H1 (cell line): Measurements from ENCODE around the gene NEDD9. TPM values are rescaled to one million over a fixed set of nuclear protein-coding genes. Genes with fewer than 3 reads are reported as not detected.

Experiments used
- CREB1 ChIP-seq: IDR thresholded peaks from 2 replicates; pipeline ENCODE4 v1.6.1; 2012; ENCODE audit warnings: inconsistent platforms
- FOSL1 ChIP-seq: IDR thresholded peaks from 2 replicates; pipeline ENCODE4 v1.6.1; 2011; ENCODE audit warnings: mild to moderate bottlenecking, low read depth, low read length, moderate library complexity; ENCODE audit not compliant: insufficient read depth
- polyA plus RNA-seq, 7 experiments: library from polyadenylated mRNA; depleted of rRNA in 3 of 7; stranded (reverse) in 5 of 7; unstranded in 2 of 7; fragments of >200 nt in 5 of 7; fragments of 200-250 nt in 2 of 7; gene quantifications; 1 replicate in 5 of 7; 2 replicates in 1 of 7; 4 replicates in 1 of 7; pipeline versions ENCODE4 v1.2.1 to v1.2.3, GENCODE V29; 2011 to 2013; ENCODE audit warnings: missing spikeins in 2 of 7, mixed read lengths in 2 of 7
- total RNA-seq: library from RNA; stranded (reverse); fragmentation: NEBNext Ultra II Directional; extraction: Animal tissue kit (Norgen Biotek cat#: 25700); gene quantifications from 2 replicates; pipeline ENCODE4 v1.2.1, GENCODE V29; 2021
- TF ChIP-seq, protein P1 (sequence below), 3 experiments: IDR thresholded peaks; 1 replicate in 2 of 3; 2 replicates in 1 of 3; pipeline versions ENCODE4 v1.5.1 to v1.6.1; 2011; ENCODE audit warnings: low read length in 3 of 3, mild to moderate bottlenecking in 3 of 3, inconsistent platforms in 2 of 3, low read depth in 1 of 3, moderate library complexity in 1 of 3; ENCODE audit not compliant: insufficient read depth in 1 of 3; ENCODE audit errors: control extremely low read depth in 1 of 3
- TF ChIP-seq, protein P2 (sequence below): IDR thresholded peaks from 2 replicates; pipeline ENCODE4 v1.6.1; 2012; ENCODE audit warnings: inconsistent platforms

Gene NEDD9
- total and polyA plus RNA-seq, 2 of the 8 experiments (the other 6 are each of a cell fraction or from before 2014, with no cell fraction given) = 3.6 to 12.0 TPM

DNA sequence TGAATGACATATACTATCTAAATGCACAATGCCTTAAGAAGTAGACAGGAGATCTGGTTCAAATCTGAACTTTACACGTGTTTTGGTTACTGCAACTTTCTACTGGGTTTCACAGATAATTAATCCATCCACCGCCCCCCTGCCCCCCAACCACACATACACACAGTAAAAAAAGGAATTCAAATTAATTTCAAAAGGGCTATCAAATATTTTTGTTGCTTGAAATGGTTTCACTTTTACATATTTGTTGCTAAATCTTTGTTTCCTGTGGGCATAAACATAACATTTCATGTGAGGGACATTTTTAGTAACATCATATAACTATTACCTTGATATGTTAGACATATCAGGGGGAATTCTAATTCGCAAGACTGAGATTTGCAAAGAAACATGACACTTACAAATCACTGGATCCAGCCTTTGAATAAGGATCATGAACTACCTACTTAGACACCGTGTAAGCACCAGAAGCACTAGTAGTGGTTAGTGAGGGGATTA lies 7.5 kb downstream of the NEDD9 start (continued):
- TF ChIP-seq, protein P1, sequence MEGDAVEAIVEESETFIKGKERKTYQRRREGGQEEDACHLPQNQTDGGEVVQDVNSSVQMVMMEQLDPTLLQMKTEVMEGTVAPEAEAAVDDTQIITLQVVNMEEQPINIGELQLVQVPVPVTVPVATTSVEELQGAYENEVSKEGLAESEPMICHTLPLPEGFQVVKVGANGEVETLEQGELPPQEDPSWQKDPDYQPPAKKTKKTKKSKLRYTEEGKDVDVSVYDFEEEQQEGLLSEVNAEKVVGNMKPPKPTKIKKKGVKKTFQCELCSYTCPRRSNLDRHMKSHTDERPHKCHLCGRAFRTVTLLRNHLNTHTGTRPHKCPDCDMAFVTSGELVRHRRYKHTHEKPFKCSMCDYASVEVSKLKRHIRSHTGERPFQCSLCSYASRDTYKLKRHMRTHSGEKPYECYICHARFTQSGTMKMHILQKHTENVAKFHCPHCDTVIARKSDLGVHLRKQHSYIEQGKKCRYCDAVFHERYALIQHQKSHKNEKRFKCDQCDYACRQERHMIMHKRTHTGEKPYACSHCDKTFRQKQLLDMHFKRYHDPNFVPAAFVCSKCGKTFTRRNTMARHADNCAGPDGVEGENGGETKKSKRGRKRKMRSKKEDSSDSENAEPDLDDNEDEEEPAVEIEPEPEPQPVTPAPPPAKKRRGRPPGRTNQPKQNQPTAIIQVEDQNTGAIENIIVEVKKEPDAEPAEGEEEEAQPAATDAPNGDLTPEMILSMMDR (IDR thresholded peaks at IDR 0.05; ENCODE audit: control extremely low read depth in 1 of 3, insufficient read depth in 1 of 3, low read depth in 1 of 3, low read length in 3 of 3) = no peak
- TF ChIP-seq FOSL1 (no peak), CREB1 (no peak)
- TF ChIP-seq, protein P2, sequence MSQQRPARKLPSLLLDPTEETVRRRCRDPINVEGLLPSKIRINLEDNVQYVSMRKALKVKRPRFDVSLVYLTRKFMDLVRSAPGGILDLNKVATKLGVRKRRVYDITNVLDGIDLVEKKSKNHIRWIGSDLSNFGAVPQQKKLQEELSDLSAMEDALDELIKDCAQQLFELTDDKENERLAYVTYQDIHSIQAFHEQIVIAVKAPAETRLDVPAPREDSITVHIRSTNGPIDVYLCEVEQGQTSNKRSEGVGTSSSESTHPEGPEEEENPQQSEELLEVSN = no peak
